Breast epithelium (tissue), 3 donors: Measurements from ENCODE around the gene RNF224.

ENCODE experiments used
- POLR2A ChIP-seq: fragments of 450-650 bp; IDR thresholded peaks from one replicate; pipeline ENCODE4 v1.6.1; 2016; ENCODE audit warnings: antibody characterized with exemption, mild to moderate bottlenecking, moderate library complexity
- TF ChIP-seq, protein P1 (sequence below), 3 donors: fragments of 450-650 bp; IDR thresholded peaks; one replicate each; pipeline ENCODE4 v1.5.1; 2016 to 2017; ENCODE audit warnings: antibody characterized with exemption in 3 of 3, mild to moderate bottlenecking in 3 of 3, moderate library complexity in 3 of 3

DNA sequence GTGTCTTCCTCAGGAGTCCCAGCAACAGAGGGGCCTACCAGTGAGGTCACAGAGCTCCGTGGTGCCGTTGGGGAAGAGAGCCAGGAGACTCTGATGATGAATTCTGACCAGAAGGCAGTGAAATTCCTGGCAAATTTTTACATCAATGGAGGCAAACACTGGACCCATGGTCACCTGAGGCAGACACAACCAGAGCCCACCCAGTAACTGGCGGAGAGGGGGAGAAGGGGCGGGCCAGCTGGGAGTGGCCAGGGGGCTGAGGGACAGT, 23.8 kb downstream of the RNF224 start, which contains the start of gene STPG3:
- TF ChIP-seq, protein P1, sequence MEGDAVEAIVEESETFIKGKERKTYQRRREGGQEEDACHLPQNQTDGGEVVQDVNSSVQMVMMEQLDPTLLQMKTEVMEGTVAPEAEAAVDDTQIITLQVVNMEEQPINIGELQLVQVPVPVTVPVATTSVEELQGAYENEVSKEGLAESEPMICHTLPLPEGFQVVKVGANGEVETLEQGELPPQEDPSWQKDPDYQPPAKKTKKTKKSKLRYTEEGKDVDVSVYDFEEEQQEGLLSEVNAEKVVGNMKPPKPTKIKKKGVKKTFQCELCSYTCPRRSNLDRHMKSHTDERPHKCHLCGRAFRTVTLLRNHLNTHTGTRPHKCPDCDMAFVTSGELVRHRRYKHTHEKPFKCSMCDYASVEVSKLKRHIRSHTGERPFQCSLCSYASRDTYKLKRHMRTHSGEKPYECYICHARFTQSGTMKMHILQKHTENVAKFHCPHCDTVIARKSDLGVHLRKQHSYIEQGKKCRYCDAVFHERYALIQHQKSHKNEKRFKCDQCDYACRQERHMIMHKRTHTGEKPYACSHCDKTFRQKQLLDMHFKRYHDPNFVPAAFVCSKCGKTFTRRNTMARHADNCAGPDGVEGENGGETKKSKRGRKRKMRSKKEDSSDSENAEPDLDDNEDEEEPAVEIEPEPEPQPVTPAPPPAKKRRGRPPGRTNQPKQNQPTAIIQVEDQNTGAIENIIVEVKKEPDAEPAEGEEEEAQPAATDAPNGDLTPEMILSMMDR (IDR thresholded peaks at IDR 0.05): no peak
- TF ChIP-seq POLR2A: no peak
